CD4-positive, alpha-beta T cell treated with Interleukin-2 at 100 ng/mL for 4 hours (primary cell): ENCODE measurements around the gene PDPK1.

ENCODE experiments used
- DNase-seq: peaks from one replicate; pipeline ENCODE4 v3.0.0-alpha.2; 2020; ENCODE audit warnings: low spot score

PDPK1 gene

GRCh38 chr16:2537451-2538379, at the start of gene PDPK1:
Gene PDPK1 (plus strand): TSS chr16:2538021. CDS start chr16:2538113, 92 bp downstream.
- peak; percentile 96 for DNase-seq

- no peak for DNase-seq
These were observed 48.2 kb upstream of the PDPK1 start for GRCh38 chr16:2489581-2489980.

DNA sequence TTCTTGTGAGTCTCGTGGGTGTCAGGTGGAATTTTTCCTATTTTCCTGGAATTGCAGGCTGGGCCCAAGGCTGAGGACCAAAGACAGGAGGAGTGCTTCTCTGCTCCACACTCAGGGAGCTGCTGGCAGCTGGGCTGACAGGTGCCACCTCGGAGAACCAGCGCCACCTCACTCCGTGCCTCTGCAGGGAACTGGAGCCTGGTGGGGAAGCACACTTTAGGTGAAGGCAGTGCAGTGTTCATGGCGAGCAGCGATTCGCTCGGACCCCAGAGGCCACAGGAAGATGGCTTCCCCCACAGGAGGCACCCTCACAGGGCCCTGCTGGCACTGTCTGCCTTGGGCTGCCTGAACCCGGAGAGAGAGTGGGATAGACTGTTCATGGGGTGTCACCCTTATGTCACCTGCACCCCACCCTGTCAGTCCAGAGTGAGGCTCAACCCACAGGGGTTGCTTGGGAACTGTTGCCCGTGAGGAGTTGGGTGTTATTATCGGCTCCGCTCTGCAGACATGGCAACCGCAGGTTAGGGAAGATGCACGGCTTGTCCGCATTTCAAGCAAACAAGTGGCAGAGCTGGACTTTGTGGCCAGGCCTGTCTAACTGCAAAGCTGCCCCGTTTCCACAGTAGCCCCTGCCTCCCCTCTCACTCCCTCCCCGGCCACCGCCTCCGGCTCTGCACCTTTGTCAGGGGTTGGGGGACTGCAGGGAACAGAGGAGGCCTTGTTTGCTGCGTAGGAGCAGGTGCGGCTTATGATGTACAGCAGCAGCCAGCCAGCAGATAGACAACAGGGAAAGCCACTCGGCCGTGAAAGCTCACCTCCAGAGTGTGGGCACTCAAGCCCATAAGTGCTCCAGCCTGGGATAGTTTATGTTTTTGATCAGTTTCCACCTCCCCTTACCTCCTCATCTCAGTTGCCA, 47.4 kb upstream of the PDPK1 start:
- no peak for DNase-seq

- DNase-seq: no peak
These were observed 45.5 kb upstream of the PDPK1 start for GRCh38 chr16:2492292-2492691.

GRCh38 chr16:2493605-2494004, 44.2 kb upstream of the PDPK1 start:
- DNase-seq: no peak

- DNase-seq: no peak
These were observed 43.2 kb upstream of the PDPK1 start for GRCh38 chr16:2494616-2495015.

DNA sequence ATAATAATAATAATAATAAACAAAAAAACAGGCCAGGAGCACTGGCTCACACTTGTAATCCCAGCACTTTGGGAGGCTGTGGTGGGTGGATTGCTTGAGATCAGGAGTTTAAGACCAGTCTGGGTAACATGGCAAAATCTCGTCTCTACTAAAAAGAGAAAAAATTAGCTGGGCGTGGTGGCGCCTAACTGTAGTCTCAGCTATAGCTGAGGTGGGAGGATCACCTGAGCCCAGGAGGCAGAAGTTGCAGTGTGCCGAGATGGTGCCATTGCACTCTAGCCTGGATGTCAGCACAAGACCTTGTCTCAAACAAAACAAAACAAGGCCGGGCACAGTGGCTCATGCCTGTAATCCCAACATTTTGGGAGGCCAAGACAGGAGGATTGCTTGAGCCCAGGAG, 42.8 kb upstream of the PDPK1 start:
- DNase-seq: no peak

DNA sequence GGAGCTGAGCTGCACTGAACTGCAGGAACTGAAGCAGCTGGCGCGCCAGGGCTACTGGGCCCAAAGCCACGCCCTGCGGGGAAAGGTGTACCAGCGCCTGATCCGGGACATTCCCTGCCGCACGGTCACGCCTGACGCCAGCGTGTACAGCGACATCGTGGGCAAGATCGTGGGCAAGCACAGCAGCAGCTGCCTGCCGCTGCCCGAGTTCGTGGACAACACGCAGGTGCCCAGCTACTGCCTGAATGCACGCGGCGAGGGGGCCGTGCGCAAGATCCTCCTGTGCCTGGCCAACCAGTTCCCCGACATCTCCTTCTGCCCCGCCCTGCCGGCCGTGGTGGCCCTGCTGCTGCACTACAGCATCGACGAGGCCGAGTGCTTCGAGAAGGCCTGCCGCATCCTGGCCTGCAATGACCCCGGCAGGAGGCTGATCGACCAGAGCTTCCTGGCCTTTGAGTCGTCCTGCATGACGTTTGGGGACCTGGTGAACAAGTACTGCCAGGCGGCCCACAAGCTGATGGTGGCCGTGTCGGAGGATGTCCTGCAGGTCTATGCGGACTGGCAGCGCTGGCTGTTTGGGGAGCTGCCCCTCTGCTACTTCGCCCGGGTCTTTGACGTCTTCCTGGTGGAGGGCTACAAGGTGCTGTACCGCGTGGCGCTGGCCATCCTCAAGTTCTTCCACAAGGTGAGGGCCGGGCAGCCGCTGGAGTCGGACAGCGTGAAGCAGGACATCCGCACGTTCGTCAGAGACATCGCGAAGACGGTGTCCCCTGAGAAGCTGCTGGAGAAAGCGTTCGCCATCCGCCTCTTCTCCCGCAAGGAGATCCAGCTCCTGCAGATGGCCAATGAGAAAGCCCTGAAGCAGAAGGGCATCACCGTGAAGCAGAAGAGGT, 41.4 kb upstream of the PDPK1 start:
- no peak for DNase-seq

DNA sequence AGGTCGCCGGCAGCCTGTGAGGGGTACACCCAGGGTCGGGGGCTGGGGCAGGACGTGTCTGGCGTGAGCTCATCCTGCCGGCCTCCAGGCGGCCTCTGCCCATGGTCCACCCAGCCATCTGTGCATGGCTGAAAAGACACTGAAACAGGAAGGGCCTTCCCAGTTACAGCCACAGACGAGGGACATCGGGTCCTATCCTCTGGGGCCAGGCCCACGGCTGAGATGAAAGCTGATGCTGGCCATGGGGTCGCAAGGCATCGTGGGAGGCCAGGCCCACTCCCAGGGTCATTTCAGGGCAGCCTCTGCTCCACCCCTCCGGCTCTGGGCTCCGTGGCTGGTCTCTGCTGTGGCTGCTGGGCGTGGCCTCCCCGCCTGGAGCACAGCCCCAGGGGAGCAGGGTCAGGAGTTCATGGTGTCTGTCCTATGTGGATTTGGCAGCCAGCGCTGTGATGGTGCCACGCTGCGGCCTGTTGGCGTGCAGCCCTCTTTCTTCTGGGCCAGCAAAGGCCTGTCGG, 40.6 kb upstream of the PDPK1 start:
- no peak for DNase-seq

DNA sequence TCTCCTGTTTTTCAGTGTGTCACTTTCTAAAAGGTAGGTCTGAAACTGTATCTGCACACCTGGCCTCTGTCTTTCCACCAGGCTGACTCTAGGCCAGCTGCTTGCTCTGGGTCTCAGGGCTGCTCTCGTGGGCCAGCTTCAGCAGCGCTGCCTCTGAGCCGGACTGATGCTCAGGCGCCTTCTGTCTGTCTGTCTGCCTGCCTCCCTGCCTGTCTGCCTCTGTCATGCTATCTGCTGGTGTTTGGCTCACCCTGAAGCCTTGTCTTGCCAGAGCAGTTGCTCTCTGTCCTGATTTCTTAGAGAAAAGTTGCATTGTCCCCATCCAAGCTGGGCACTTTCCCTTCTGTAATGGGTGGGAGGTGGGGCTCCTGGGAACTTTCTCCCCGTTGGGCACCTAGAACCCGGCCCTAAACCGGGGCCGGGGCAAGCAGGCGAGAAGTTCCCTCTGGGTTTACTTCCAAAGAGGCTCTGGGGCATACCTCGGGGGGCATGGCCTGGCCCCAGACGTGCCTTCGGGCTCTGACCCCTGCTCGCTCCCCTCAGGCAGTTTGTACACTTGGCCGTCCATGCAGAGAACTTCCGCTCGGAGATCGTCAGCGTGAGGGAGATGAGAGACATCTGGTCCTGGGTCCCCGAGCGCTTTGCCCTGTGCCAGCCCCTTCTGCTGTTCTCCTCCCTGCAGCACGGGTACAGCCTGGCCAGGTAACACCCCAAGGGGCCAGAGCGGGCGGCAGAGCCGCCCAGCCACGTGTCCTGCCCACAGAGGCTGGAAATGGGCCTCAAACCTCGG, 39.9 kb upstream of the PDPK1 start:
- no peak for DNase-seq

- DNase-seq: no peak
These were observed 39.1 kb upstream of the PDPK1 start for GRCh38 chr16:2498531-2499253.

DNA sequence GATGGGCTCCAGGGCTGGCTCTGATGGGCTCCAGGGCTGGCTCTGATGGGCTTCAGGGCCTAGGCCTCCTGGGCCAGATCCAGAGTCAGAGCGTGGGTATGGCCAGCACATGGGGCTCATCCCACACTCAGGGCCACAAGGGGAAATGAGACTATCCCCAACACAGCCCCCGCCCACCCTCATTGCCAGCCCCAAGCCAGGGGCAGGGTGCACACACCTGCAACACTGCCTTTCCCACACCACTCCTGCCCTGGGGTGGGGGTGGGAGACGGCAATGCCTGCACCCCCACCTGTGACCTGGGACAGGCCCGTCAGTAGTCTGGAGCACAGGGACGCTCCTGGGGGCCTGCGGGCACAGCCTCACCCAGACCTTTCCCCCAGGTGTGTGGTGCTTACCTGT, 38.4 kb upstream of the PDPK1 start:
- no peak for DNase-seq

DNA sequence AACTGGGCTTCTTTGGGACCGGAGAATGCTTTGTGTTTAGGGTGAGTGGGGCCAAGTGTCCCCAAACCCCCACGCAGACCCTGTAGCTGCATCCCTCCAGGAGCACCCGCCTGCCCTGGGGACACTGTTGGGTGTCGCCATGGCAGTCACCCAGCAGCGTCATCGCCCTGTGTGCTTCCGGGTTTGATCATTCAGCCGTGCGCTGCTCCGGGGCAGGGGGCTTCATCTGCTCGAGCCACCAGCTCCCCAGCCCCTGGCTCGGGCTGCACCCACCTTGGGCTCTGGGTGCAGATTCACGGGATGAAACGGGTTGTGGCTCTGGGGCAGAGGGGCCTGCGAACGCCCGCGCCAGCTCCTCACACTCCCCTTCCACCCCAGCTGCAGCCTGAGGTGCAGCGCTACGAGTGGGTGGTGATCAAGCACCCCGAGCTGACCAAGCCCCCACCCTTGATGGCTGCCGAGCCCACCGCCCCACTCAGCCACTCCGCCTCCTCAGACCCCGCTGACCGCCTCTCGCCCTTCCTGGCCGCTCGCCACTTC, 37.9 kb upstream of the PDPK1 start:
- DNase-seq: no peak

GRCh38 chr16:2500430-2500917, 37.3 kb upstream of the PDPK1 start:
- no peak for DNase-seq

DNA sequence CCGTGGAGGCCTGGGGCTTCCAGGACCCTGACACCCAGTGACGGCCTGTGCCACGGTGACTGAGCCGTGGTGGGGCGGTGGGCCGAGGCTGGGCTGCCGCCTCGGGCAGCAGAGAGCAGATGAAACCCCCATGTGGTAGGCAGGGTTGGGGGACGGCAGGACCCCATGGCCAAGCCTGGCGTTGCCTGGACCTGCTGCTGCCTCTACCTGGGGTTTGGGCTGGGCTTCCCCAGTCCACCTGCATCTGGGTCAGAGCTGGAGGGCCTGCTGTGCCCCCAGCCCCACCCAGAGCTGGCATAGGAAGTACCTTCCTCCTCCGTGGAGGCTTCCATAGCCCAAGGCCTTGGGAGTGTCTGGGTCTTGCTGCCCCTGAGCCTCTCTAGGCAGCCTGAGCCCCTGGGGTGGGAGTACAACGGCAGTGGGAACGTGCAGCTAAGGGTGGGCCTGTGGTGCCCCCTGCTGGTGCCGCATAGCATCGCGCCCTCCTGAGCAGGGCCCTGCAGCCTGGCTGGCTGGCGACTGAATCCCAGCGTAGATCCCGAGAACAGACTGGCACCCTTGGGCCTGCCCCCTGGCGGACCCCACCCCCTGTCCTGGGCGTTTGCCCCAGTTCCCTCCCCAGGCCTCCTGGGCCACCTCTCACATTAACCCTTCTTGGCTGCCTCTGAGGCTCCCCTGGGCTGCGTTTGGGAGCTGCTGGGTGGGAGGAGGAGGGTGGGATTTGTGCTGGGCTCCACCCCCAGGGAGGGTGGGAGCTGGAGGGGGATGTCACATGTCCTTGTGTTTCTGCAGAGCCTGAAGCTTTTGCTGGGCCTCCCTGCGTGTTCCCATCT, 36.7 kb upstream of the PDPK1 start:
- peak; percentile 79 for DNase-seq

DNA sequence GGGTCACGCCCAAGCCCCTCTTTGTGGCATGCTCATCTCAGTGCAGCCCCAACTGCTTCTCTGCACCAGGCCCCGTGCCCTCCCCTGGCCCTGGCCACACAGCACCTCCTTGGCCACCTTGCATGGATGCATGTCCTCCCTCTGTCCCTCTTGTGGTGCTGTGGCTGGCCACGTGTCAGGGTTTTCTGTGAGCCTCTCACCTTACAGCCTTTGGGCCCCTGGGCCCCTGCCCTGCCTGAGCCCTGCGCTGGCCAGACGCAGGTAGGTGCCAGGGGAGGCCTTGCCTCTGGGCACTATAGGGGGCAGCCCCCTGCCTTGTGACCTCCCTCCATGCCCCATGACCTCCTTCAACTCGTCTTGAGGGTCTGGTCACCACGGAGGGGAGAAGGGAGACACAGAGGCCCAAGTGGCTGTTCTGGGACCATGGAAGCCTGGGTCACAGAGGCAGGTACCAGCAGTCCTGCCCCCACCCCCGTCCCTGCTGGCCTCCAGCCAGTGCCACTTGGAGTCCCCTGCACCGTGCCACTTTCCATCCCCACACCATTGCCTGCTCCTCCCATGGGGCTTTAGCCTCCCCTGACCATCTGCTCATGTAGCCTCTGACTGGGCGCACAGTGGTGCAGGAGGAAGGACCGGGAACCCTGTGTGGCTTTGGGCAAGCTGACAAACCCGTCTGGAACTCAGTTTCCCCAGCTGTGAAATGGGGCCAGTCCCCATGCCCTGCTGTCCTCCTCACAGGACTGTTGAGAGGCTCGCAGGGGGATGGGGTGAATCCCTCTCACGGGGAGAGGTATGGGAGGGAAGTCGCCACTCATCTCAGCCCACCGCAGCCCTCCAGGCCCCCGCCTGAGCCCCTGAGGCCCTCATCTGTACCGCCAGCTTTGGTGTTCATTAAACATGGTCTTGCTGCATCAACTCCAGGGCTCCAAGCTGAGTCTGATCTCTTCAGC, 35.6 kb upstream of the PDPK1 start:
- DNase-seq: no peak

DNA sequence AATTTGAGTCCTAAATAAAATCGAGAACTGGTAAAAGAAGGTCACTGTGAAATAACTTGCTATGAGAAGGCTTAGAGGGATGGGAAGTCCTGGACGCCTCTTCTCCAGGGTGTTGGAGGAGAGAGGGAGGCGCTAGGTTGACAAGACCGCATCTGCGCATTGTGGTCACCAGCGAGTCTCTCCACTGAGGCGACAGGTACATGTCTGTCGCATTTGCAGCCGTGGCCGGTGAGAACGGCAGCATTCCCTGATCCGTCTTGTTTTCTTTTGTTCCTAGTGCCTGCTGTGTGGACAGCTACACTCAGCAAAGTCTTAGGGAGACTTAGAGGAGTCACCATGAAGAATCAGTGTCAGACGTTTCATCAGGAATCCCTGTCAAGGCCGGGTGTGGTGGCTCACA, 32.1 kb upstream of the PDPK1 start:
- DNase-seq: no peak
